ENCODE measurements around the gene SFXN1.

Gene SFXN1

GRCh38 chr5:175544108-175544511, 65.8 kb downstream of the SFXN1 start:
- Histone ChIP-seq H3K36me3 (ENCODE audit: insufficient read depth, low read length) (no peaks in the 10 kb centered on the region), H3K4me3 (no peak overlapping the region)

GRCh38 chr5:175544586-175544985, 66.2 kb downstream of the SFXN1 start:
- no peak overlapping the region for H3K9ac ChIP-seq (ENCODE audit: insufficient read length)
- DNase-seq (ENCODE audit: low read depth, low spot score) = no peak
- TF ChIP-seq POLR2AphosphoS5 (IDR thresholded peaks at IDR 0.05; ENCODE audit: borderline replicate concordance, low read depth, low read length) = no peak
- TF ChIP-seq EZH2 (IDR thresholded peaks at IDR 0.05) = no peak
- no peak for TF ChIP-seq FOXP2 (optimal IDR thresholded peaks at IDR 0.05; ENCODE audit: control extremely low read depth, extremely low read length, insufficient read depth)
- no peaks in the 10 kb centered on the region for H3K9me3 ChIP-seq (ENCODE audit: low read depth, low read length)
- H3K4me3 ChIP-seq = no peak overlapping the region
- H3K36me3 ChIP-seq (ENCODE audit: insufficient read depth, low read length) = no peaks in the 10 kb centered on the region
- H3K27ac ChIP-seq = no peak overlapping the region

More at GRCh38 chr5:175544108-175544511, 65.8 kb downstream of the SFXN1 start:
- TF ChIP-seq EZH2 (IDR thresholded peaks at IDR 0.05) (no peak), POLR2AphosphoS5 (IDR thresholded peaks at IDR 0.05; ENCODE audit: borderline replicate concordance, low read depth, low read length) (no peak), FOXP2 (optimal IDR thresholded peaks at IDR 0.05; ENCODE audit: control extremely low read depth, extremely low read length, insufficient read depth) (no peak)
- Histone ChIP-seq H3K9ac (ENCODE audit: insufficient read length) (no peak overlapping the region), H3K27ac (no peak overlapping the region), H3K9me3 (ENCODE audit: low read depth, low read length) (no peaks in the 10 kb centered on the region)
- no peak for DNase-seq (ENCODE audit: low read depth, low spot score)

GRCh38 chr5:175547842-175548241, 69.5 kb downstream of the SFXN1 start:
- Histone ChIP-seq H3K27ac (no peak overlapping the region), H3K9me3 (ENCODE audit: low read depth, low read length) (no peaks in the 10 kb centered on the region), H3K4me3 (no peak overlapping the region), H3K36me3 (ENCODE audit: insufficient read depth, low read length) (no peaks in the 10 kb centered on the region), H3K9ac (ENCODE audit: insufficient read length) (no peak overlapping the region)
- TF ChIP-seq POLR2AphosphoS5 (IDR thresholded peaks at IDR 0.05; ENCODE audit: borderline replicate concordance, low read depth, low read length) (no peak), FOXP2 (optimal IDR thresholded peaks at IDR 0.05; ENCODE audit: control extremely low read depth, extremely low read length, insufficient read depth) (no peak), EZH2 (IDR thresholded peaks at IDR 0.05) (no peak)
- DNase-seq (ENCODE audit: low read depth, low spot score) = no peak

DNA sequence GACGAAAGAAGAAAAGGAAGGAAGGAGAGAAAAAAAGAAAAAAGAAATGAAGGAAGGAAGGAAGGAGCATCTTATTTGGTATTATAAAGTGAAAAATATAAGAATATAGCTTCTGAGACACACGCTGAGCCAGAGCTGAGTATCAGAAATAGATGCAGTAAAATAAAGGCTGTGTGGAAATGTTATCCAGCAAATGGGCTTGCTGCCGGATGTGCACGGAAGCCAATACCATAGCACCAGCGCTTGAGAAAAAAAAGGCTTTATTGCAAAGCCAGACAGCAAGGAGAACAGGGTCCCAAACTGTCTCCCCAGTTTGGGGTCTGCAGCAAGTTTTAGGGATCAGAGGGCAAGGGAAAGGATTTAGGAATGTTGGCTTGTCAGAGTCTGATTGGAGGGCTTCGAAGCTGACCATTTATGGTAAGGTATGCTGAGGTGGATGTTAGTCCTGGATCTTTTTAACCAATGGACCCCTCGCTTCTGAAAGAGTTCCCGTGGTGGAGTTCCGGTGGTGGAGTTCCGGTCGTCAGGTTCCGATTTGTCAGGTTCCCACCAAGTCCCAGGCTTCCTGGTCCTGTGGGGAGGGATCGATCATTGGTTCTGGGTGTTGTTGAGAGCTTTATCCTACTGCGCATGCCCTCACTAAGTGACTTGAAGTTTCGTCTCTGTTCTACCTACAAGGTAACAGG, 70.4 kb downstream of the SFXN1 start:
- no peaks in the 10 kb centered on the region for H3K36me3 ChIP-seq (ENCODE audit: insufficient read depth, low read length)
- H3K27ac ChIP-seq = no peak overlapping the region
- TF ChIP-seq EZH2 (IDR thresholded peaks at IDR 0.05) = no peak
- TF ChIP-seq FOXP2 (optimal IDR thresholded peaks at IDR 0.05; ENCODE audit: control extremely low read depth, extremely low read length, insufficient read depth) = no peak
- no peak for TF ChIP-seq POLR2AphosphoS5 (IDR thresholded peaks at IDR 0.05; ENCODE audit: borderline replicate concordance, low read depth, low read length)
- H3K9ac ChIP-seq (ENCODE audit: insufficient read length) = no peak overlapping the region
- no peak overlapping the region for H3K4me3 ChIP-seq
- no peak for DNase-seq (ENCODE audit: low read depth, low spot score)
- no peaks in the 10 kb centered on the region for H3K9me3 ChIP-seq (ENCODE audit: low read depth, low read length)

DNA sequence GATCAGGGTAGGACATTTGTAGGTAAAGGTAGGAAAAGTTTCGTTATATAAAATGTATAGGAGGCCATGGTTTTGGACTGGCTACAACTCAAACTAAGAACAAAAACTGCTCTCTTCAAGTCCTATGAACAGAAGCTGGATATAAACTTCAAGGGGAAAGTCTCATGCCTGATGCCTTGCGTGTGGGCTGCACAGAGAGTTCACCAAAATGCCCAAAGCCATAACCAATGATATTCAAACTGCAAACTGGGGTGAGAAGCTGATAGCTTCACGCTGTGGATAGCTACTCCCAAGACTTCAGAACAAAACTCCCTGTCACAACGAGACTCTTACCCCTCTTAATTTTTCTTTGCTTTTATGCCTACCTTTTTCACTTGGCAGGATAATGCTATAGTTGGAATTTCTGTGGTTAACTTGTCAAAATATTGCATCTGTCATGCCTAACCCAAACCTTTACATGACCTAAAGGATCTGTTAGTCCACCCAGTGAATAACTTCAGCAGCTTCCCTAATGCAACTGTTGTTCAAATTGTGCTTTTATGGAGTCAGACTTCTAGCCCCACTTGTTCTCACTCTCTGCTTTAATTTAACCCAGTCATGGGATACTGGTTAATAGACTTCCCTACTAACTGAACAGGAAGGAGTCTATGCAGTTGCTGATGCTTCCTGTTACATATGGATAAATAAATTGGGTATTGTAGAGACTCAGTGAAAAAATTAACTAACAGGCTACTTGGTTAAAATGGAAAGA, 71.9 kb downstream of the SFXN1 start:
- Histone ChIP-seq H3K9ac (ENCODE audit: insufficient read length) (no peak overlapping the region), H3K27ac (no peak overlapping the region), H3K9me3 (ENCODE audit: low read depth, low read length) (no peaks in the 10 kb centered on the region), H3K36me3 (ENCODE audit: insufficient read depth, low read length) (no peaks in the 10 kb centered on the region), H3K4me3 (no peak overlapping the region)
- TF ChIP-seq POLR2AphosphoS5 (IDR thresholded peaks at IDR 0.05; ENCODE audit: borderline replicate concordance, low read depth, low read length) (no peak), FOXP2 (optimal IDR thresholded peaks at IDR 0.05; ENCODE audit: control extremely low read depth, extremely low read length, insufficient read depth) (no peak), EZH2 (IDR thresholded peaks at IDR 0.05) (no peak)
- no peak for DNase-seq (ENCODE audit: low read depth, low spot score)

- no peak for TF ChIP-seq POLR2AphosphoS5 (IDR thresholded peaks at IDR 0.05; ENCODE audit: borderline replicate concordance, low read depth, low read length)
- TF ChIP-seq EZH2 (IDR thresholded peaks at IDR 0.05) = no peak
- TF ChIP-seq FOXP2 (optimal IDR thresholded peaks at IDR 0.05; ENCODE audit: control extremely low read depth, extremely low read length, insufficient read depth) = no peak
- Histone ChIP-seq H3K9ac (ENCODE audit: insufficient read length) (no peak overlapping the region), H3K36me3 (ENCODE audit: insufficient read depth, low read length) (no peaks in the 10 kb centered on the region), H3K27ac (no peak overlapping the region), H3K4me3 (no peak overlapping the region), H3K9me3 (ENCODE audit: low read depth, low read length) (no peaks in the 10 kb centered on the region)
- no peak for DNase-seq (ENCODE audit: low read depth, low spot score)
Observed at GRCh38 chr5:175551266-175551665, 72.9 kb downstream of the SFXN1 start.

DNA sequence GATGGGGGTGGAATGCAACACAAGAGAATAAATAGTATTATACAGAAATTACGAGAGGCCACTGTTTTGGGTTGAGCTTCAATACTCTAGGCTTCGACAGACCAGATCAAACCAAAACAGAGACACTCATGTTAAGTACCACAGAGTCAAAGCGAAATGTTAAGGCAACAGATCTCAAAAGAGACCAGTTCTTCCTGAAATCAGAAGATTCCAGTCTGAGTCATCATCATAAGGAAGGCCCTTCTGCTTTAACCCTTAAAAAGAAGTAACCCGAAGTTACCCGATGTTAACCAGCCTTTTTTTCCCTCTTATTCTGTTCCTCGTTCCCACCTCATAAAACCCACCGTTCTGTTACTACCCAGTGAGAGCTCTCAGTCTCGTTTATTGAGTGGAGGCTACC, 75.9 kb downstream of the SFXN1 start:
- DNase-seq (ENCODE audit: low read depth, low spot score) = no peak
- H3K36me3 ChIP-seq (ENCODE audit: insufficient read depth, low read length) = no peaks in the 10 kb centered on the region
- no peak overlapping the region for H3K27ac ChIP-seq
- TF ChIP-seq POLR2AphosphoS5 (IDR thresholded peaks at IDR 0.05; ENCODE audit: borderline replicate concordance, low read depth, low read length) (no peak), EZH2 (IDR thresholded peaks at IDR 0.05) (no peak), FOXP2 (optimal IDR thresholded peaks at IDR 0.05; ENCODE audit: control extremely low read depth, extremely low read length, insufficient read depth) (no peak)
- no peak overlapping the region for H3K9ac ChIP-seq (ENCODE audit: insufficient read length)
- no peaks in the 10 kb centered on the region for H3K9me3 ChIP-seq (ENCODE audit: low read depth, low read length)
- no peak overlapping the region for H3K4me3 ChIP-seq

DNA sequence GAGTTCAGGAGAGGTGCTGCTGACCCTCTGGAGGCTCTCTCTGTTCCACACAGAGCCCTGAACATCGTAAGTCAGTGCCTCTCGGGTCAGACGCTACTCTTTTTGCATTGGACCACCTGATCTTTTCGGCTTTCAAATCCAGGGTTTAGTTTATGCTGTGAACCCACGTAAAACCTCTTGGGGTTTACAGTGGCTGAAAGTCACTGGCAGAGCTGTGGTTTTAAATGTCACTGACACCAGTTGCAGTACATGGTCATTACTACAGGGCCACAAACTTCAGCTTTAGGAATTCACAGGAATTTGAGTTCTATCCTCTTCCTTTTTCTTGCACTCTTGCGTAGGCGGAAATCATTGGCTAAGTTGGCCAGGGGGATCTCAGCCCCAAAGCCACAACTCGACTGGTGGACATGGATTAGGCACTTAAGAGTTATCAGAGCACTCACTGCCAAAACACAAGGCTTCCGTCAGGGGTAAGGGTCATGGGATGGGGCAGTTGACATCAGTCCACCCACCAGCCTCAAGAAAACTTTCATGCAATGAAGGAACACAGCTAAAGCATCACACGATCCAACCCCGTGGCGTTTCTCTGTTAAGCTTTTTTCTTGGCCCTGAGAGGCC, 76.9 kb downstream of the SFXN1 start:
- H3K36me3 ChIP-seq (ENCODE audit: insufficient read depth, low read length) = no peaks in the 10 kb centered on the region
- no peak overlapping the region for H3K4me3 ChIP-seq
- TF ChIP-seq FOXP2 (optimal IDR thresholded peaks at IDR 0.05; ENCODE audit: control extremely low read depth, extremely low read length, insufficient read depth) = no peak
- no peak overlapping the region for H3K9ac ChIP-seq (ENCODE audit: insufficient read length)
- H3K27ac ChIP-seq = no peak overlapping the region
- no peak for DNase-seq (ENCODE audit: low read depth, low spot score)
- no peaks in the 10 kb centered on the region for H3K9me3 ChIP-seq (ENCODE audit: low read depth, low read length)
